ENCODE measurements around the gene NCOR1. TPM values are rescaled to one million over a fixed set of nuclear protein-coding genes. Genes with fewer than 3 reads are reported as not detected.

Gene NCOR1
- total and polyA plus RNA-seq, 8 donors, result 36.7 to 123 (median 49.5) TPM

DNA sequence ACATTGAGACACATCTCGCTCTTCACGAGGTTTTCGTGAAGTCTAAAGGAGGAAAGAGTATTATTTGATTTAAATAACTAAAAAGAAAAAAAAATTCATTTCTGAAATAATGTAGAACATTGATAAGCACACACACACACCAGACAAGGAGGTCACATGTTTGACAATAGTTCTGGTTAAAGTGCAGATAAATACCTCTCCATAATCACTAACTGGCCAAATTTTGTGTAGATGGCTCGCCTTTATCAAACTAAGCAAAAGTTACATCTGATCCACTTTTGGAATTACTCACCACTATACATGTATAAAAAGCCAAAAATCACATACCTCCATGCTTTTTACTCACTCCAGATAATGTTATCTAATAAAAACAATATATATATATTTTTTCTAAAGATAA is 106.5 kb downstream of the NCOR1 start:
- no peaks in the 10 kb centered on the region for H3K27me3 ChIP-seq
- DNase-seq (no peak), FAIRE-seq (no peak), ATAC-seq (no peak)
- H3K9me3 ChIP-seq, result no peaks in the 10 kb centered on the region
- intact Hi-C loops (cut with DNase I), result no loop called here
- H3K4me1 ChIP-seq, result peaks cover 0 to 3% (median 0%) of the 10 kb centered on the region in 3 donors
- TF ChIP-seq, protein P1, sequence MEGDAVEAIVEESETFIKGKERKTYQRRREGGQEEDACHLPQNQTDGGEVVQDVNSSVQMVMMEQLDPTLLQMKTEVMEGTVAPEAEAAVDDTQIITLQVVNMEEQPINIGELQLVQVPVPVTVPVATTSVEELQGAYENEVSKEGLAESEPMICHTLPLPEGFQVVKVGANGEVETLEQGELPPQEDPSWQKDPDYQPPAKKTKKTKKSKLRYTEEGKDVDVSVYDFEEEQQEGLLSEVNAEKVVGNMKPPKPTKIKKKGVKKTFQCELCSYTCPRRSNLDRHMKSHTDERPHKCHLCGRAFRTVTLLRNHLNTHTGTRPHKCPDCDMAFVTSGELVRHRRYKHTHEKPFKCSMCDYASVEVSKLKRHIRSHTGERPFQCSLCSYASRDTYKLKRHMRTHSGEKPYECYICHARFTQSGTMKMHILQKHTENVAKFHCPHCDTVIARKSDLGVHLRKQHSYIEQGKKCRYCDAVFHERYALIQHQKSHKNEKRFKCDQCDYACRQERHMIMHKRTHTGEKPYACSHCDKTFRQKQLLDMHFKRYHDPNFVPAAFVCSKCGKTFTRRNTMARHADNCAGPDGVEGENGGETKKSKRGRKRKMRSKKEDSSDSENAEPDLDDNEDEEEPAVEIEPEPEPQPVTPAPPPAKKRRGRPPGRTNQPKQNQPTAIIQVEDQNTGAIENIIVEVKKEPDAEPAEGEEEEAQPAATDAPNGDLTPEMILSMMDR (IDR thresholded peaks at IDR 0.05), result no peak
- no peak overlapping the region for H3K4me3 ChIP-seq
- peaks cover 0 to 19% (median 3%) of the 10 kb centered on the region in 3 donors for H3K36me3 ChIP-seq
- WGBS, 2 donors, result 95 to 96% methylated on average over 4 of the region's 4 CpGs
- no peak overlapping the region for H3K27ac ChIP-seq

DNA sequence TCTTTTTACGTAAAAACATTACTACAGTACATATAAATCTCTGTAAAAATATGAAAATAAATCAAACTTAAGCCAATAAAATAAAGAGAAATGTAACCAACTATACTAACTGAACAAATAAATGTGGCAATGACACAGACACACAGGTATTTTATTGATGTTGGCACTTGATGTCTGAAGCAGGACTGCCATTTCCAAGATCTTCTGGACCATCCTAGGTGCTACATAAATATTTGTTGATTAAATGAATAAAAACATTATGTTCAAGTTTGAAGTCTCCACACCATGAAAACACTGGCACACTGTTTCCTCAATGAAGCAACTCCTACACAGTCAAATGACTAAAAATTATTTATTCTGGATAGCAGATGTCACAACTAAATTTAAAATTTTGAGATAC is 106.9 kb downstream of the NCOR1 start:
- intact Hi-C loops (cut with DNase I), result no loop called here
- DNase-seq (no peak), ATAC-seq (no peak), FAIRE-seq (no peak)
- Histone ChIP-seq H3K9me3 (no peaks in the 10 kb centered on the region), H3K27me3 (no peaks in the 10 kb centered on the region), H3K4me3 (no peak overlapping the region), H3K4me1 (peaks cover 0 to 3% (median 0%) of the 10 kb centered on the region in 3 donors), H3K36me3 (peaks cover 0 to 19% (median 3%) of the 10 kb centered on the region in 3 donors), H3K27ac (no peak overlapping the region)
- 97 to 100% methylated on average over 1 of the region's 1 CpG for WGBS, 2 donors
- TF ChIP-seq, protein P1 (IDR thresholded peaks at IDR 0.05), result no peak

DNA sequence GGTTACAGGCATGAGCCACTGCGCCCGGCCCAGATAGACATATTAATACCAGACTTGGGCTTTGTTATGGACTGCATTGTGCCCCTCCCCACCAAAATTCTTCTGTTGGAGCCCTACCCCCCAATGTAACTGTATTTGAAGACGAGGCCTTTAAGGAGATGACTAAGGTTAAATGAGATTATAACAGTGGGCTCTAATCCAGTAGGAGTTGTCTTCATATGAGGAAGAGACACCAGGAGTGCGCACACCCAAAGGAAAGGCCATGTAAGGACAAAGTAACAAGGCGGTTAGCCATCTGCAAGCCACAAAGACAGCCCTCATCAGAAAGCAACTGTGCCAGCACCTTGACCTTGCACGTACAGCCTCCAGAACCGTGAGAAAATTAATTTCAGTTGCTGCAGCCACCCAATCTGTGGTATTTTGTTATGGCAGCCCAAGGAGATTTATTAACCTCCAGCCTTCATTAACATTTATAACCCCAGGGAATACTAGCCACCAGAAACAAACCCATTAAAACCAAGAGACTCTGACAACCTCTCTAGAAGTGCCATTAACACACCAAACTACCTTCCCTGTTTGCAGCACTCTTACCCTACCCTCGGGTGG is 108.1 kb downstream of the NCOR1 start:
- WGBS, 2 donors, result 86 to 87% methylated on average over 8 of the region's 8 CpGs
- peaks cover 0 to 19% (median 0%) of the 10 kb centered on the region in 3 donors for H3K36me3 ChIP-seq

DNA sequence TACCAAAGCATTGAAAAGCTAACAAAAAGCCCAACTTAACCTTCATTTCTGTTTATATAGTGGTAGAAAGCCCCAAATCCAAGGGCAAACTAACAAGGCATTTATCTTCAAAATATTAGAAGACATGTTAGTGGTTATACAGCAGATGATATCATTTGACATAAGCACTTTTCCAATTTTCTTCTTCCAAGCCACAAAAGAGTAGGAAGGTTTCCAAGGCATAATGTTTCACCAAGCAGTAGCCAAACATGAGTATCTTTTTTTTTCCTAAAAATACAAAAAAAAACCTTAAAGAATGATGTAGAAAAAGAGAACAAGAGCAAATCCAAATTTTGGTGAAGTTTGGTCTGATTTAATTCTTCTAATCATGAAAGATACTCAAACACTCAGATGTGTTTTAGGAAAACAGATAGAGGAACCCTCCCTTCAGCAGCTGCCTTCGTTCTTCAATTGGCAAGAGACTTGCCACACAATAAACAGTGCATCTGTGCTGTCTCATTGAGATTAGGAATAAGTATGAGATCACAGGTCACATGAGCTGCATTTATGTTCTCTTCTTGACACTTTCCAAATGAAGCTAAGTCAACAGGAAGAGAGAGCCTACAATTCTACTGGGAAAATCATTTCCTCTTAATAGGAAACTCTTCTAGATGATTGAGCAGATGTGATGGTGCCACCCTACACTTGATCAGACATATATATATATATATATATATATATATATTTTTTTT is 109.0 kb downstream of the NCOR1 start:
- Histone ChIP-seq H3K4me1 (peaks cover 0 to 3% (median 0%) of the 10 kb centered on the region in 3 donors), H3K36me3 (peaks cover 0 to 19% (median 0%) of the 10 kb centered on the region in 3 donors), H3K27ac (peak overlapping the region in 1 of 4 donors; percentile 17), H3K9me3 (no peaks in the 10 kb centered on the region), H3K27me3 (no peaks in the 10 kb centered on the region), H3K4me3 (no peak overlapping the region)
- 68 to 76% methylated on average over 1 of the region's 1 CpG for WGBS, 2 donors
- ATAC-seq, result peak in 3 of 4 donors; percentile 60 to 71 (median 67)
- intact Hi-C loops (cut with DNase I), result no loop called here
- no peak for FAIRE-seq
- DNase-seq, result no peak
- TF ChIP-seq, protein P1 (IDR thresholded peaks at IDR 0.05), result no peak

More for the DNA sequence above, 108.1 kb downstream of the NCOR1 start:
- no peaks in the 10 kb centered on the region for H3K9me3 ChIP-seq
- ATAC-seq (no peak), DNase-seq (no peak), FAIRE-seq (no peak)
- H3K27me3 ChIP-seq, result no peaks in the 10 kb centered on the region
- no peak overlapping the region for H3K4me3 ChIP-seq
- TF ChIP-seq, protein P1 (IDR thresholded peaks at IDR 0.05), result no peak
- peaks cover 0 to 3% (median 0%) of the 10 kb centered on the region in 3 donors for H3K4me1 ChIP-seq
- no peak overlapping the region for H3K27ac ChIP-seq
- intact Hi-C loops (cut with DNase I), result no loop called here

DNA sequence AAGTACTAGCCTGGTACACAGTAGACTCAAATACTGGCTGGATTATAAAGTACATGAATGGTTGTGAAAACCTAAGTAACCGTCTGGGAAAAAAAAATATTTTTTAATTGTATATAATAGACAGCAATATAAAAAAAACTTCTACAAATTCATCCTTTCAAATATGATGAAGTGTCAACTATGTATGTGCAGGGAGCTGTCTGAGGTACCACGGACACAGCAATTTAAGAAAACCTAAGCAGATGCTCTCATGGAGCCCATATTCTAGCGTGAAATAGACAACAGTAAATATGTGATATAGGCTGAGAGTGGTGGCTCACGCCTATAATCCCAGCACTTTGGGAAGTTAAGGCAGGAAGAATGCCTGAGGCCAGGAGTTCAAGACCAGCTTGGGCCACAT is 111.1 kb downstream of the NCOR1 start:
- Histone ChIP-seq H3K9me3 (no peaks in the 10 kb centered on the region), H3K27me3 (no peaks in the 10 kb centered on the region), H3K36me3 (peaks cover 0 to 19% (median 0%) of the 10 kb centered on the region in 3 donors), H3K27ac (no peak overlapping the region), H3K4me3 (no peak overlapping the region), H3K4me1 (peaks cover 0 to 3% (median 0%) of the 10 kb centered on the region in 3 donors)
- intact Hi-C loops (cut with DNase I), result no loop called here
- FAIRE-seq, result no peak
- TF ChIP-seq, protein P1 (IDR thresholded peaks at IDR 0.05), result no peak
- 94 to 97% methylated on average over 4 of the region's 4 CpGs for WGBS, 2 donors
- DNase-seq, result no peak
- no peak for ATAC-seq

Data from pancreas (tissue), 10 donors.